GM21360 (cell line): ENCODE results near the gene PMIS2.

Experiments
- ATAC-seq: cut with Tn5 transposase; IDR thresholded peaks from one replicate; pipeline ENCODE4 v1.9.1; 2021; ENCODE audit warnings: mild to moderate bottlenecking, moderate library complexity; ENCODE audit not compliant: unreplicated experiment

PMIS2 gene

DNA sequence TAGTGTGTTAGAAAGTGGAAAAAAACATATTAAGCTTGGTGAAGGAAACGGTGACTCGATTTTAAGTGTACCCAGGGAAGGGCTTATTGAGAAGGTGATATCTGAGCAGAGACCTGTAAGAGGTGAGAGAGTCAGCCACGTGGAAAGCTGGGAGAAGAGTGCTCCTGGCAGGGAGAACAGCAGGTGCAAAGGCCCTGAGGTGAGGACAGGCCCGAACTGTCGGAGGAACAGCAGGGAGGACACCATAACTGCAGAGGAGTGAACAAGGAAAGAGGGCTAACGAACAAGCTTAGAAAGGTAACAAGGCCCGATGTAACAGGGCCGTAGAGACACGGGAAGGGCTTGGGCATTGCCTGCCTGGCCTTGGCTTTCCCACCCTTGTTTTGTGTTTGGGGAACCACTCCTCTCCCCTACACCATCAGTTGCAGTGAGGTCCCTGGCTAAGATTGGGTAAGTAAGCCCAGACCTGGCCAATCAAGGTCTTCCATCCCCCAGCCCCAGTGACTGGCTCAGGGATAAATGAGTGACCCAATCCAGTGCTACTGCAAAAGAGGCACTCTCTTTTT is 29.9 kb upstream of the PMIS2 start:
- ATAC-seq: no peak

DNA sequence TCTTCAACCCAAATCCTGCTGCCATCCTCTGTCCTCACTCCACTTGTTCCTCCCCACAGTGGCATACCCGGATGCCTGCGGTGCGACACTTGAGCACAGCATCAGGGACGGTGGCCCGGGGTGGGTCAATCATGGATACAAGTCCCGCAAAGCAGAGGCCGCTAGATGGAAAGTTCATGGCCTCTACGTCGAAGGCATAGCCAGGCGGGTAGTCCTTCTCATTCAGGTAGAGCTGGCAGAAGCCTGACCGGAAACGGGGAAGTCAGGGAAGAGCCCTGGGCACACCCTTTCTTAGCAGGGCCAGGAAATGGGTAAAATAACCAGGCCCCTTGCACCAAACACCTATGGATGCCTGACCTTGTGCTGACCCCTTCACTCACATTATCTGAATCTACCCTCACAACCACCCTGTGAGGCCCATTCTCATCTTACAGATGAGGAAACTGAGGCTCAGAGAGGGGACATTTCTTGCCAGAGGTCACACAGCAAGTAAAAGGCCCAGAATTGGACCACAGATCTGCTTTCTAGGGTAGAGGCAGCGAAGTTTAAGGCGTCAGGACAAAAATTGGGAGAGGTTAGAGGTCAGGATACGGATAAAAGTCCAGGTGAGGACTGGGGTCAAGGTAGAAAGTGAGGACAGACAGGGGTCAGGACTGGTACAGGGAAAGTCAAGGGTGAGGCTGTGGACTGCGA is 29.0 kb upstream of the PMIS2 start:
- ATAC-seq: no peak

DNA sequence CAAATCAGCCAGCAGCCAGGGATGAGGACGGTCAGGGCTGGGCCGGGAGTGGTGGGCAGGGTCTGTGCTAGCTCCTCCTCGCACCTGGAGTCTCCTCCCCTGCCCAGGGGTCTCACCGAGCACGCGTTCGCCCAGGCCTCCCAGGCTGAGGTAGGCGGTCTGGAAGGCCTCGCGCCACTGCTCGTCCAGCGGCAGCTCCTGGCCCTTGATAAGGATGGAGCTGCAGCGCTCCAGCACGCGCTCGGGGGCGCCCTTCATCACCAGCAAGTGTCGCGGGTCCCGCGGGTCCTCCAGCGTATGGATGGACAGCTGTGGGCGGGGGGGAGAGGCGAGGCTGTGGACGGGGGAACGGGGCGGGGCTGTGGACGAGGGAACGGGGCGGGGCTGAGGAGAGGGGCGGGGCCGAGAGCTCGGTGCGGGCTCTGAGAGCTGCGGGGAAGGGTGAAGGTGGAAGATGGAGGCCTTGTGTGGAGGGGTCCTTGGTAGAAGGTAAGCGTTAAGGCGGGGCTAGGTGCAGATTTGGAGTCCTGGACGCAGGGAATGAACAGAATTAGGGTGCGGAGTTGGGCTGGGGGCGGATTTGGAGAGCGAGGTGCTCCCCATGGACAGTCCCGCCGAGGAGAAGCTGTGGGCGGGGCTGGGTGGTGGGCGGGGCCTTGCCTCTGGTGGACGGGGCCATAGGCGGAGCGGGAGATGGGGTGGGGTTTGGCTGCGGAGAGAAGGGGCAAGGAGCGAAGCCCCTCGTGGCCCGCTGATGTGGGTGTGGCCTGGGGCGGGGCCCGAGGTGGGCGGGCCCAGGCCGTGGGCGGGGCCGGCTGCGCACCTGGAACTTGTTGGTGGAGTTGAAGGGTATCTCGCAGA is 28.2 kb upstream of the PMIS2 start:
- ATAC-seq: no peak

- no peak for ATAC-seq
Observed at GRCh38 chr19:35558400-35559280, 27.3 kb upstream of the PMIS2 start.

GRCh38 chr19:35559281-35559659 is 26.7 kb upstream of the PMIS2 start:
- ATAC-seq: peak; percentile 53

- ATAC-seq: no peak
Observed at GRCh38 chr19:35559781-35560180, 26.2 kb upstream of the PMIS2 start.

GRCh38 chr19:35560271-35560670 is 25.7 kb upstream of the PMIS2 start:
- no peak for ATAC-seq

- no peak for ATAC-seq
Observed at GRCh38 chr19:35560677-35561076, 25.3 kb upstream of the PMIS2 start.

GRCh38 chr19:35561436-35561835 is 24.5 kb upstream of the PMIS2 start:
- no peak for ATAC-seq

DNA sequence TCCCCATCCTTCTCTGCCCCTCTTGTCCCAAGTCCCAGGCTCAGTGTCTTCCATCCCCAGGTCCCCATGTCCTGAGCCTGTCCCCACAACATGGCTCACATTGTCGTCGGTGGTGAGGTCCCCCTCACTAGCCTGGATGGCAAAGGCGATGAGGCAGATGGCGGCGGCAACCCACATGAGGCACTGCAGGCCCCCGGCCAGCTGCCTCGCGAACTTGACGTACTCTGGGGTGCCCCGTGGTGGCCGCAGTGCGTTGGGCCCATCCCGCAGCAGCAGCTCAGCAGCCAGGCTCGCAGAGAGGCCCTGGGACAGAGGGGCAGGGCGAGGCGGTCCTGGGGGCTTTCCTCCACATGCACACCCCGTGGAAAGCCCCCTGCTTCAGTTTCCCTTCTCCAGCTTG is 23.6 kb upstream of the PMIS2 start:
- no peak for ATAC-seq

DNA sequence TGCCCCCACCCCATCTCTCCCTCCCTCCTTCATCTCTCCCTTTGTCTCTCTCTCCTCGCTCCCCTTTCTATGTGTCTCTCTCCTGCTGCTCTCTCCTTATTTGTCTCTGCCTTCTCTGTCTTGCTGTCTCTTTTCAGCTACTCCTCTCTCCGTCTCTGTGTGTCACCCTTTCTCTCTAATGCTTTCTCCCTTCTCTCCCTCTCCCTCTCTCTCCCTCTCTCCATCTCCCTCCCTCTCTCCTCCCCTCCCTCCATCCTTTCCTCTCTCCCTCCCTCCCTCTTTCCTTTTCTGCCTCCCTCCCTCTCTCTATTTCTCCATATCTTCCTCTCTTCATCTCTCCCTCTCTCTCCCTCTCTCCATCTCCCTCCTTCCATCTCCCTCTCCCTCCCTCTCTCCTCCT is 23.2 kb upstream of the PMIS2 start:
- no peak for ATAC-seq

GRCh38 chr19:35563207-35563829 is 22.7 kb upstream of the PMIS2 start, which contains the start of gene ATP4A:
Gene ATP4A (minus strand): TSS chr19:35563658. CDS start chr19:35563629, 29 bp downstream.
- no peak for ATAC-seq

DNA sequence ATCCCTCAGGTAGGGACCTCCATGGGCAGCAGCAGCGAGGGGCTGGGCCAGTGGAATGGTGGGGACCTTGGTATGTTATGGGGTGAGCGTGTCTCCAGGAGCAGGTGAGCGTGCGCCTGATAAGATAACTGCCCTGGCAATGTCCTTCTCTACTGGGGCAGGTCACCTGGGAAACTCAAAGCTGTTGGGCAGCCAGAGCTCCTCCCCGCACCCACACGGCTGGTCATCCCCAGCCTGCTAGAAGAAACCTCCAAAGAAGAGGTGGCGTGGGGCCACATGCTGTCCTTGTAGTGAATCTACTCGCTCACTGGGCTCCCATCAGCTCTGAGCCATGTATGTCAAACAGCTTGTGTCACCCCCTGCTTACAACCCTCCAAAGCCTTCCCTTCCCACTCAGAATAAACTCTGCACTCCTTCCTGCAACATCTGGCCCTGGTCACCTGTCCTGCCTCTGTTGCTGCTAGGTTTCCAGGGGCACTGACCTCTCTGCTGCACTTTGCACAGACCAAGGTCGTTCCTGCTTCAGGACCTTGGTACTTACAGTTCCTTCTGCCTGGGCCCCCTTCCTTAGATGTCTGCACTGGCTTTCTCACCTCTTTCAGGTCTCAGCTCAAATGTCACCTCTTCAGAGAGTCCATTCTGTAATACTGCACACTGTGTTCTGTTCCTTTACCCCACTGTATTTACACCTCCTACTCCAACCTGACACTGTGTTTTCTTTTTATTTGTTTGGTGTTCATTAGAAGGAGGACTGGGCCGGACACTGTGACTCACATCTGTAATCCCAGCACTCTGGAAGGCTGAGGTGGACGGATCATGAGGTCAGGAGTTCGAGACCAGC is 20.7 kb upstream of the PMIS2 start:
- ATAC-seq: no peak

DNA sequence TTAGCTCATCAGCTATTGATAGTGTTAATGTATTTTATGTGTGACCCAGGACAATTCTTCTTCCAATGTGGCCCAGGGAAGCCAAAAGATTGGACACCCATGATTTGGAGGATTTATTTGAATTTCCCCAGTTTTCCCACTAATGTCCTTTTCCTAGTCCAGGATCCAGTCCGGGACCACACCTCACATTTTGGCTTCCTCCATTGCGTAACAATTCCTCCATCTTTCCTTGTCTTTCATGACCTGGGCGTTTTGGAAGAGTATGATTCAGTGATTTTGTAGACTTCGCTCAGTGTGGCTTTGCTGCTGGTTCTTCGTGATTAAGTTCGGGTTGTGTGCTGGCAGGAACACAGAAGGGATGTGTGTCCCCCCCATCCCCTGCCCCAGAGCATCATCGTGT is 19.2 kb upstream of the PMIS2 start:
- no peak for ATAC-seq

DNA sequence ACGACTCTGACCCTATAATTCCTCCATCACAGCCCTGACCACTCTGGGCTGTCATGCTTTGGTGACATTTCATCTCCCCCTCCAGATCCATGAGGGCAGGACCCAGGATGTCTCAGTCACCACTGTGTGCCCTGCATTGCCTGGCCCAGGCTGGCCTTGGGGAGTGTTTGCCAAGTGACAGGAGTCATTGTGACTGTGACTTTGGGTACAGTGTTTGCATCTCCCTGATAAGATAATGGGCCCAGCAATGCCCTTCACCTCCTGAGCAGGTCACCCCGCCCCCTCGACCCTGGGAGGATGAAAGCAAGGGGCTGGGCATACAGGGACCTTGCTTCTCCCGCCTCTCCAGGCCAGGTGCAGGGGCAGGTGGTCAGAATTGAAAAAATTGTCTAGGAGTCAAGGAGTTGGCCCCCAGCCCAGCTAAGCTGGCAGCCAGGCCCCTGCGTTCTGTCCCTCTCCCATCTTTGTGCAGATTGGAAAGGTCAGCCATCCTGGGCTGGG is 16.6 kb upstream of the PMIS2 start:
- no peak for ATAC-seq

- no peak for ATAC-seq
Observed at GRCh38 chr19:35571406-35571965, 14.5 kb upstream of the PMIS2 start.

DNA sequence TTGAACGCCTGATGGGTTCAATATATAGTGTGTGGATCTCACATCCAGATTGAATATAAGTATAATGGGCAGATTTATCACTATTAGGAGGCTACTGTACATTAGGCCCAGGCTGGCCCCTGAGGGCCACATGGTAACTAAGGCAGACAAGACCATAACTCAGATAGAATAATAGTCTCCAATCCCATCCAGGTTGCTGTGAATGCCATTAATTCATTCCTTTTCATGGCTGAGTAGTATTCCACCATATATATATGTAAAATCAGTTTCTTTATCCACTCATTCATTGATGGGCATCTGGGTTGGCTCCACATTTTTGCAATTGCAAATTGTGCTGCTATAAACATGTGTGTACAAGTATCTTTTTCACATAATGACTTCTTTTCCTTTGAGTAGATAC is 8.1 kb upstream of the PMIS2 start:
- ATAC-seq: no peak

DNA sequence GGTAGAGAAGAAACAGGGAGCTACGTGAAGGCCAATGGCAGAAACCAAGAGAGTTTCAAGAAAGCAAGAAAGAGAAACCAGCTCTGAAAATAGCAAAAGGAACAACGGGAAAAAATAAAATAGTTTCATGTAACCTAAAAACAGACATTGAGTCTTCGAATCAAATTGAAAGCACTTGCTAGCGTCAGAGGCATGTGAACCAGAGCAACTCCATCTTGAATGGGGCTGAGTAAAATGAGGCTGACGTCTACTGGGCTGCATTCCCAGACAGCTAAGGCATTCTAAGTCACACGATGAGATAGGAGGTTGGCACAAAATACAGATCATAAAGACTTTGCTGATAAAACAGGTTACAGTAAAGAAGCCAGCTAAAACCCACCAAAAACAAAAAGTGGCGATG is 7.3 kb upstream of the PMIS2 start:
- no peak for ATAC-seq

GRCh38 chr19:35582760-35583159 is 3.2 kb upstream of the PMIS2 start:
- no peak for ATAC-seq
